GM12873 (cell line): ENCODE data around the gene ZDHHC4.

Experiments used
- CTCF ChIP-seq: IDR thresholded peaks from 2 replicates; pipeline ENCODE4 v1.5.1; 2012; ENCODE audit warnings: low read depth, mild to moderate bottlenecking, moderate library complexity, low read length, control low read depth; ENCODE audit not compliant: insufficient read depth; ENCODE audit errors: missing control alignments

The ZDHHC4 gene

GRCh38 chr7:6623589-6624245, 46.5 kb downstream of the ZDHHC4 start:
- no peak for TF ChIP-seq CTCF

GRCh38 chr7:6624246-6624611, 47.0 kb downstream of the ZDHHC4 start:
- no peak for TF ChIP-seq CTCF

GRCh38 chr7:6628045-6628444, 50.8 kb downstream of the ZDHHC4 start:
- TF ChIP-seq CTCF = no peak

GRCh38 chr7:6630007-6630849, 53.0 kb downstream of the ZDHHC4 start:
- no peak for TF ChIP-seq CTCF

- TF ChIP-seq CTCF = no peak
Measured at GRCh38 chr7:6631605-6632004, 54.4 kb downstream of the ZDHHC4 start.

- TF ChIP-seq CTCF = no peak
Measured at GRCh38 chr7:6634021-6634420, 56.8 kb downstream of the ZDHHC4 start.

GRCh38 chr7:6636741-6637543, 59.7 kb downstream of the ZDHHC4 start, which contains the start of gene ZNF316:
Gene ZNF316 (plus strand): TSS chr7:6637318. CDS start chr7:6642410, 5,092 bp downstream.
- TF ChIP-seq CTCF = no peak
